ENCODE measurements around the gene CCDC88B. TPM values are rescaled to one million over a fixed set of nuclear protein-coding genes. Genes with fewer than 3 reads are reported as not detected.

Gene CCDC88B
- total and polyA plus RNA-seq, 2 experiments from 2014 or later: 6.8 to 12.1 TPM

- Histone ChIP-seq H3K4me3 (no peak overlapping the region), H3K4me2 (peak overlapping the region; percentile 74; the same call in 1 of the 2 replicates), H2AFZ (no peak overlapping the region), H4K20me1 (replicated peaks; ENCODE audit: insufficient read depth) (peaks cover 16% of the 10 kb centered on the region), H3K79me2 (replicated peaks; ENCODE audit: insufficient read depth) (no peaks in the 10 kb centered on the region), H3K27me3 (ENCODE audit: insufficient read depth) (peaks cover 100% of the 10 kb centered on the region), H3K4me1 (ENCODE audit: insufficient read depth) (peaks cover 7% of the 10 kb centered on the region; the same call in 1 of the 2 replicates), H3K9me2 (ENCODE audit: insufficient read depth) (no peaks in the 10 kb centered on the region), H3K36me3 (ENCODE audit: insufficient read depth) (no peaks in the 10 kb centered on the region), H3F3A (replicated peaks; ENCODE audit: low read depth) (peaks cover 20% of the 10 kb centered on the region), H3K27ac (ENCODE audit: low read depth) (no peak overlapping the region)
- no peak overlapping the region for H3K4me3 Mint-ChIP-seq
- TF ChIP-seq EZH2phosphoT487 (IDR thresholded peaks at IDR 0.05; ENCODE audit: unreplicated experiment) (no peak), EZH2 (IDR thresholded peaks at IDR 0.05; ENCODE audit: low read depth, unreplicated experiment) (no peak), NANOG (IDR thresholded peaks at IDR 0.05; ENCODE audit: borderline replicate concordance) (no peak)
- no peak overlapping the region for H3K27ac Mint-ChIP-seq
- peaks cover 13% of the 10 kb centered on the region for H3K4me1 Mint-ChIP-seq
- no peaks in the 10 kb centered on the region; the same call in 1 of the 3 replicates for H3K9me3 Mint-ChIP-seq
- no peaks in the 10 kb centered on the region; the same call in 2 of the 3 replicates for H3K36me3 Mint-ChIP-seq (ENCODE audit: low read depth)
- ATAC-seq (no peak), DNase-seq (ENCODE audit: low spot score) (no peak)
- peaks cover 93% of the 10 kb centered on the region for H3K27me3 Mint-ChIP-seq (ENCODE audit: insufficient read depth, low read depth, poor library complexity)
Measured at GRCh38 chr11:64296236-64296635, 43.8 kb upstream of the CCDC88B start.

- H3K9me3 Mint-ChIP-seq: no peaks in the 10 kb centered on the region; the same call in 1 of the 3 replicates
- peak overlapping the region; percentile 78 for H2AFZ ChIP-seq
- ATAC-seq (no peak), DNase-seq (ENCODE audit: low spot score) (peak; percentile 43)
- H3K36me3 ChIP-seq (ENCODE audit: insufficient read depth): no peaks in the 10 kb centered on the region
- no peaks in the 10 kb centered on the region for H3K9me2 ChIP-seq (ENCODE audit: insufficient read depth)
- H3K79me2 ChIP-seq (replicated peaks; ENCODE audit: insufficient read depth): no peaks in the 10 kb centered on the region
- no peak overlapping the region for H3K27ac Mint-ChIP-seq
- H3K36me3 Mint-ChIP-seq (ENCODE audit: low read depth): no peaks in the 10 kb centered on the region; the same call in 2 of the 3 replicates
- peaks cover 13% of the 10 kb centered on the region for H3K4me1 Mint-ChIP-seq
- peaks cover 100% of the 10 kb centered on the region for H3K27me3 ChIP-seq (ENCODE audit: insufficient read depth)
- H3K27me3 Mint-ChIP-seq (ENCODE audit: insufficient read depth, low read depth, poor library complexity): peaks cover 99% of the 10 kb centered on the region
- peaks cover 19% of the 10 kb centered on the region for H4K20me1 ChIP-seq (replicated peaks; ENCODE audit: insufficient read depth)
- H3F3A ChIP-seq (replicated peaks; ENCODE audit: low read depth): peaks cover 20% of the 10 kb centered on the region
- peak overlapping the region; percentile 50 for H3K4me3 Mint-ChIP-seq
- no peak overlapping the region for H3K27ac ChIP-seq (ENCODE audit: low read depth)
- peaks cover 7% of the 10 kb centered on the region; the same call in 1 of the 2 replicates for H3K4me1 ChIP-seq (ENCODE audit: insufficient read depth)
- peak overlapping the region; percentile 74 for H3K4me2 ChIP-seq
- peak overlapping the region; percentile 50 for H3K4me3 ChIP-seq
- TF ChIP-seq EZH2phosphoT487 (IDR thresholded peaks at IDR 0.05; ENCODE audit: unreplicated experiment) (peak; percentile 40), EZH2 (IDR thresholded peaks at IDR 0.05; ENCODE audit: low read depth, unreplicated experiment) (peak; percentile 18), NANOG (IDR thresholded peaks at IDR 0.05; ENCODE audit: borderline replicate concordance) (no peak)
Measured at GRCh38 chr11:64296830-64297698, 42.9 kb upstream of the CCDC88B start.

- Histone ChIP-seq H3K9me2 (ENCODE audit: insufficient read depth) (no peaks in the 10 kb centered on the region), H2AFZ (no peak overlapping the region), H3K36me3 (ENCODE audit: insufficient read depth) (no peaks in the 10 kb centered on the region), H4K20me1 (replicated peaks; ENCODE audit: insufficient read depth) (peaks cover 19% of the 10 kb centered on the region), H3F3A (replicated peaks; ENCODE audit: low read depth) (peaks cover 20% of the 10 kb centered on the region), H3K4me1 (ENCODE audit: insufficient read depth) (peaks cover 7% of the 10 kb centered on the region; the same call in 1 of the 2 replicates), H3K27ac (ENCODE audit: low read depth) (no peak overlapping the region), H3K4me3 (peak overlapping the region; percentile 50; the same call in 1 of the 2 replicates), H3K79me2 (replicated peaks; ENCODE audit: insufficient read depth) (no peaks in the 10 kb centered on the region), H3K4me2 (peak overlapping the region; percentile 74), H3K27me3 (ENCODE audit: insufficient read depth) (peaks cover 99% of the 10 kb centered on the region)
- peaks cover 94% of the 10 kb centered on the region for H3K27me3 Mint-ChIP-seq (ENCODE audit: insufficient read depth, low read depth, poor library complexity)
- no peaks in the 10 kb centered on the region; the same call in 2 of the 3 replicates for H3K36me3 Mint-ChIP-seq (ENCODE audit: low read depth)
- H3K9me3 Mint-ChIP-seq: no peaks in the 10 kb centered on the region; the same call in 1 of the 3 replicates
- peak; percentile 39 for DNase-seq (ENCODE audit: low spot score)
- H3K4me3 Mint-ChIP-seq: peak overlapping the region; percentile 50
- ATAC-seq: no peak
- no peak overlapping the region for H3K27ac Mint-ChIP-seq
- no peak for TF ChIP-seq STAT1 (IDR thresholded peaks at IDR 0.05; ENCODE audit: unreplicated experiment)
- TF ChIP-seq EZH2 (IDR thresholded peaks at IDR 0.05; ENCODE audit: low read depth, unreplicated experiment): peak; percentile 68
- peaks cover 13% of the 10 kb centered on the region for H3K4me1 Mint-ChIP-seq
Measured at GRCh38 chr11:64297699-64298358, 42.2 kb upstream of the CCDC88B start.
